CD4-positive, alpha-beta T cell treated with Interleukin-2 at 100 ng/mL for 4 hours (primary cell): ENCODE measurements around the gene PTTG1IP.
"Not testable (repeated sequence)": the region's sequence is repeated elsewhere in the genome, so short reads cannot be mapped to it uniquely, and the experiment has no call there.

ENCODE experiments used
- DNase-seq: peaks from one replicate; pipeline ENCODE4 v3.0.0-alpha.2; 2020; ENCODE audit warnings: low spot score

Gene PTTG1IP

DNA sequence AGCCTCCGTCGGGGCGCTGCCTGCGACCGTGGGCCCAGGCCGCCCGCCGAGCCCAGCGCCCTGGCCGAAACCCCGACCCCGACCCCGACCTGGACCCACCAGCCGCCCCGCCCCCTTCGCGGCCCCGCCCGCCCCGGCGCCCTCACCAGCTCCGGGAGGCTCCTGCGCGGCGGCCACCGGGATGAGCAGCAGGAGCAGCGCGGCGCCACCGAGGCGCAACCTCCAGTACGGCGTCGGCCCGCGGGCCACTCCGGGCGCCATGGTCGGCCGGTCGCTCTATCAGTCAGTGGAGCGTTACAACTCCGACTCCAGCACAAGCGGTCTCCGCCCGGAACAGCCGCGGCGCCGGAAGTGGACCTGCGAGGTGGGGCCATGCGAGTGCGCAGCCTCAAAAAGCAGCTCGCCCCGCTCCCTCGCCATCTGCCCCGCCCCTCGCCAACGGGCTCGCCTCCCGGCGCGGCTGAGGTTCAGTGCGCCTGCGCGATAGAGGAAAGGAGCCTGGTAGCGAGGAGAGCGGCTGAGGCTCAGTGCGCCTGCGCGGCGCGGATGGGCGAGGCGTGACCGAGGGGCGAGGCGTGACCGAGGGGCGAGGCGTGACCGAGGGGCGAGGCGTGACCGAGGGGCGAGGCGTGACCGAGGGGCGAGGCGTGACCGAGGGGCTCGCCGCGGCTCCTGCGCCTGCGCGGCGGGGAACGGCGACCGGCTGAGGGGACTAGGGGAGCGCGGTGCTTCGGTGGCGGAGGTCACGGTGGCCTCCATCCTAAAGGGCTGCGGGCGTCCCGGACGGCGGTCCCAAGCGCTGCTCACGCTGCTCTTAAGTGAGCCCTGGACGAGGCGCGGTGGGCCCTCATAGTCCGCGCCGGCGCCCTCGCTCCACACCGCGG lies at the start of gene PTTG1IP:
Gene PTTG1IP (minus strand): TSS at position 335 of the 884 bp plus-strand sequence. CDS start 74 bp downstream, at position 261.
- peak; percentile 99 for DNase-seq

- no peak for DNase-seq
These were observed 48.4 kb upstream of the PTTG1IP start for GRCh38 chr21:44921928-44922327.

DNA sequence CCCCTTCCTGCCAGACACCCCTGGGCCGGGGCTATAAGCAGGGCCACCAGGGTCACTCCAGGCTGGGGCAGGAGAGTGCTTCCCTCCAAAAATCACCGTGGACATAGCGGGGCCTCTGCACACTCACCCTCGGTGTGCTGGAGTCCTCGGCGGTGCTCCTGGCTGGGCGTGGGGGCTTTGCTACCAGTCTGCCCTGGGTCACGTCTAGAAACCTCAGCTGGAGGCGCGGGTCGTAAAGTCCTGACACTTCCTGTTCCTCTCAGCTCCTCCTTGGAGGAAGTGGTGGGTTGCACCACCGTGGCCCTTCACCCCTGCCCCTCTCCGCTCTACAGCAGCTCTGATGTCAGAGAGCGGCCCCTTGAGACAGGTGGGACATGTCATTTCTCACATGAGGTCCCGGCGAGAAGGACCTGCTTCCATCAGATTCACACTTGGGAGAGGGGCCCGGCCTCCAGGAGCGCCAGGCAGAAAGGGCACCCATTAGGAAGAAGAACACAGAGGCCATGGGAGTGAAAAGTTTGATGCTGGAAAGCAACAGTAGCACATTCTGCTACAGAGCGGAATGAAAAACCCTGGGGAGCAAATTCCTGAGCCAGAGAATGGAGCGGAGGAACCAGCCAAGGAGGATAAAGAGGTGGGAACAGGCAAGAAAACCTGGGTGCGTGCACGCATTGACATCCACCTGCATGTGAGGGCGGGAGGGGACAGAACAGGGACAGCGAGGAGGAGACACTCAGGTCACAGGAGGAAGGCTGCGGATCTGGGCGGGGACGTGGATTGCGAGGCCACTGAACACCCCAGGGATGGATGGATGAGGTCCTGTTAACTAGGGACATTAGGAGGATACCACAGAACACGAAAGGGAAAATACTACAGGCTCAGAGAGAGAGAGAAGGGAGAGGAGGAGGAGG lies 47.5 kb upstream of the PTTG1IP start, which contains the start of gene ITGB2:
Gene ITGB2 (minus strand): TSS at position 206 of the 911 bp plus-strand sequence. CDS start 10,117 bp downstream, outside the sequence.
- DNase-seq = peak; percentile 63

- no peak for DNase-seq
These were observed 46.6 kb upstream of the PTTG1IP start for GRCh38 chr21:44919913-44920693.

GRCh38 chr21:44919111-44919912 lies 45.8 kb upstream of the PTTG1IP start:
- DNase-seq = no peak

GRCh38 chr21:44918581-44919033 lies 45.1 kb upstream of the PTTG1IP start:
- no peak for DNase-seq

- DNase-seq = no peak
These were observed 44.6 kb upstream of the PTTG1IP start for GRCh38 chr21:44918107-44918470.

DNA sequence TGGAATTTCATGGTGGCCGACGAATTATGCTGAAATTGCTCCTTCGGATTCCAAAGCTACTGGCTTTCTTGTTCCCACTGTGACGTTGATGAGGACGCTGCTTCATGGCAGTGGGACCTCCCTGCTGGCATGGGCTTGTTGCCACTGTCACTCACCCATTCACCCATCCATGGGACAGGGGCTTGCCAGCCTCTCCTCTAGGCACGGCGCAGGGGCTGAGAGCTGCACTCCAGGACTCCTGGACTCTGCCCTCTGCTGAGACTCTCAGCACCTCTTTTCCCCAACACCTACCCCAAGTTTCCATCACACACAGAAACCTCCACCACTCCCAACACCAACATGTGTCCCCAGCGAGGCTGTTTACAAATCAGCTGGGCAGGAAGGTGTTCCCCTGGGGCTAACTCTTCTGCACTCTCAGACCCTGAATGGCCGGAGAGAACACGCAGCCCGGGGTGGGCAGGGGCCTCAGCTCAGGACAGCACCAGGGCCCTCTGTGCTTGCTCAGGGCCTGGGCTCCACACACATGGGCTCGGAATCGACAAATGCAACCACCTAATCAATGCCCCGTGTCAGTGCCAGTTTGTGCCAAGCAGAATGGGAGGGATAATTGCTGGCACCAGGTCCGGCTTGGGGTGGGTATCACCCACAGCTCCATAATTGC lies 44.1 kb upstream of the PTTG1IP start:
- DNase-seq = no peak

DNA sequence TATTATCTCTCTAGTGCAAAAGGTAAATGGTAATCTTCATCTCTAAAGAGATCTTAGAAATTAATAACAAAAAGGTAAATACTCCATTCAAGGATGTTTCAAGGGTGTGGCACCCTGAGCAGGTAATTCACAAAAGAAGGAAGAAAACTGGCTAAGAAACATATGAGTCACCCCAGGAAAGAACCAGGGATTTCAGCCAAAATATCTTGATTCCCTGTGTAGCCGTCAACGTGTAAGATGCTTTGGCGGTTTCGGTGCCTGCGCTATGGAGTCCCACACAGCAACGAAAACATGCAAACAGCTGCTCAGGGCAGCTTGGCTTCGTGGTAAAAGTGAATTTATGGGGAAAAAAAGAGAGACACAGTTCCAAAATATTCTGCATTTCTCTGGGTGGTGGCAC lies 43.5 kb upstream of the PTTG1IP start:
- DNase-seq = no peak

GRCh38 chr21:44914176-44914874 lies 40.8 kb upstream of the PTTG1IP start:
- DNase-seq = peak; percentile 64

DNA sequence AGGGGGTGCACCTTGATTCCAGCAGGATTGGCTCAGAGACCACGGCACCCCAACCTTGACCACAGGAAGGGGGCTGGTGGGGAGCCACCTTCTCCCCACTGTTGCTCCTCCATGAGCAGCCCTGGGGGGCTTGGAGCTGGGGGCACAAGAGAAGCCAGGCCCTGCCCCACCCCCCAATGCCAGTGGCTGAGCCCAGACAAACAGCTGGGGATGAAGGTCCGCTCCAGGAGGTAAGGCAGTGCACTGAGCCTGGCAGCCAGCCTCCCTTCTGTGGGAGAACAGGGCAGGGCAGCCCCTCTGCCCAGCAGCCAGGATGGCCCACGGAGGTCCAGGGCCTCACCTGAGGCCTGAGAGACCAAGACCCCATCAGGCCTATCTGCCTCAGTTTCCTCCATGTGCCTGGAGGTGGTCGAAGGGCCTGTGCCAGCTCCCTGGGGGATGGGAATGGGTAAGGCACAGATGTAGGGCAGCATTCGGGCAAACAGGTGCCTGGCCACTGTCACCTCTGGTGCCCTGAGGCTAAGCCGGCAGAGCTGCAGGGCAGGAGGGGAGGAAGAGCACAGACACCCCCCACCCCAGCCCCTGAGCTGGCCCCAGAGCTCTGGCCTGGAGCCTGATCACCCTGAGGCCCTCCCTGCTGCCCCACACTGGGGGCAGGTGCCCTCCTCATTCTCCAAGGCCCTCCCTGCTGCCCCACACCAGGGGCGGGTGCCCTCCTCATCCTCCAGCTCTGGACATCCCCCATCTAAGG lies 40.1 kb upstream of the PTTG1IP start:
- DNase-seq = no peak

GRCh38 chr21:44912506-44913412 lies 39.3 kb upstream of the PTTG1IP start:
- not testable (repeated sequence) for DNase-seq

DNA sequence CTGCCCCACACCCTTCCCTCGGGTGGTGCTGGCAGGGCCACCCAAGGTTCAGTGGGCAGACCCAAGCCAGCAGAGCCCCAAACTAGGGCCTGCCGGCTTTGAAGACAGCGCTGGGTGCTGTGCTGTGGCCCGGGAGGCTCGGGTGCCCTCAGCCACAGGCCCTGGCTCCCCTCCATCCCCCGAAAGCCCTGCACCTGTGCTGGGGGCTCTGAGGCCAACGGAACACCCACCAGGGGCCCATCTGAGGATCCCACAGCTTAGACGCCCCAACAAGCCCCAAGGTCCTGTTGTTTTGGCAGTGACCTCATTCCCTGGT lies 38.6 kb upstream of the PTTG1IP start:
- no peak for DNase-seq

DNA sequence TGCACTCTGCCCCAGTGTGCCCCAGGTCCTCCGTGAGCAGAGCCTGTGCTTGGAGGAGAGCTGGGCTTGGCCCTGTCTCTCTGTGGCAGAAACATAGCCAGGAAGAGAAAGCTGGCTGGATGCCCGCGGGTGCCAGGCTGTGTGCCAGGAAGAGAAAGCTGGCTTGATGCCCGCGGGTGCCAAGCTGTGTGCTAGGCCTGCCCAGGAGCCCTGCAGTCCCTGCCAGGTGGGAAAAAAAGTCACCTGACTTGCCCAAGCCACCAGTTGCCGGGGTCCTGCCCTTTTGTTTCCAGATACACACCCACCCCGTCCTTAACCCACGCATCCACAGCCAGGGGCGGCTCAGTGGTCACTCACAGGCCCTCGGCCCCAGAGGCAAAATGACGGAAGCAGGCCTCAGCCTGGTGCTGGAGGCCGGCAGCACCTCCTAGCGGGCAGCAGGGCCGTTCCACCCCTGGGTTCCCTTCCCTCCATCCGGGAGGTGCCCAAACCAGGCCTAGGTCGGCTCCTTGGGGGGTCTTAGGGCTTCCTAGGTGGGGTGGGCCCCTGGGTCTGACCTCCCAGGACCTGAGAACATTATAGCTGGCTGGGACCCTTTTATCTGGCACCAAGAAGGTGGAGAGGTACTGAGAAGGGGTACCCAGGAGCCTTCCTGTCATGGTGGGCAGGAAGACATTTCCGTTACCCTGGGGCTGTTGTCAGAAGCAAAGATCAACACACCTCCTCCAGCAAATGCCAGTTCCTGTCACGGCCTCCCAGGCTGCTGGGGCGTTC lies 38.1 kb upstream of the PTTG1IP start:
- peak; percentile 58 for DNase-seq

- no peak for DNase-seq
These were observed 37.5 kb upstream of the PTTG1IP start for GRCh38 chr21:44911068-44911383.

- DNase-seq = no peak
These were observed 37.0 kb upstream of the PTTG1IP start for GRCh38 chr21:44910229-44911067.

DNA sequence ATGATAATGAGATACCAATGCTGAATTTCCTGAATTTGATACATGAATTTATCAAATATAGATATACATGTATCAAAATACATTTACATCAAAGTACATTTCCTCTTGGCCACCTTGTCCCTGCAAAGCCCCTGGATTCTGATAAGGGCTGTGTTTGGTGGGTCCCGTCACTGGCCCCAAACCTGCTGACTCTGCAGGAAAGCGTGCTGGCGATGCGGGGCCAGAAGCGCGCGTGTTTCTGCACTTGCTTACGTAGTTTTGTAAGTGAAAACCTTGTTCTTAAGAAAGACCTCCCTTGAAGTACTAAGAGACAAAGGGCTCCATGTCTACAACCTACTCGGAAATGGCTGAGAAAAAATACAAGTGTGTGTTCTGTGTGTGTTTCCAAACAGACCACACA lies 36.2 kb upstream of the PTTG1IP start:
- no peak for DNase-seq
